Measurements from ENCODE around the gene GPR132. TPM values are rescaled to one million over a fixed set of nuclear protein-coding genes. Genes with fewer than 3 reads are reported as not detected.
A peak's percentile ranks its signal among the peaks of the same experiment; 100 is the strongest.

The GPR132 gene
- polyA plus RNA-seq, 1 donor from 2014 or later, result not detected

DNA sequence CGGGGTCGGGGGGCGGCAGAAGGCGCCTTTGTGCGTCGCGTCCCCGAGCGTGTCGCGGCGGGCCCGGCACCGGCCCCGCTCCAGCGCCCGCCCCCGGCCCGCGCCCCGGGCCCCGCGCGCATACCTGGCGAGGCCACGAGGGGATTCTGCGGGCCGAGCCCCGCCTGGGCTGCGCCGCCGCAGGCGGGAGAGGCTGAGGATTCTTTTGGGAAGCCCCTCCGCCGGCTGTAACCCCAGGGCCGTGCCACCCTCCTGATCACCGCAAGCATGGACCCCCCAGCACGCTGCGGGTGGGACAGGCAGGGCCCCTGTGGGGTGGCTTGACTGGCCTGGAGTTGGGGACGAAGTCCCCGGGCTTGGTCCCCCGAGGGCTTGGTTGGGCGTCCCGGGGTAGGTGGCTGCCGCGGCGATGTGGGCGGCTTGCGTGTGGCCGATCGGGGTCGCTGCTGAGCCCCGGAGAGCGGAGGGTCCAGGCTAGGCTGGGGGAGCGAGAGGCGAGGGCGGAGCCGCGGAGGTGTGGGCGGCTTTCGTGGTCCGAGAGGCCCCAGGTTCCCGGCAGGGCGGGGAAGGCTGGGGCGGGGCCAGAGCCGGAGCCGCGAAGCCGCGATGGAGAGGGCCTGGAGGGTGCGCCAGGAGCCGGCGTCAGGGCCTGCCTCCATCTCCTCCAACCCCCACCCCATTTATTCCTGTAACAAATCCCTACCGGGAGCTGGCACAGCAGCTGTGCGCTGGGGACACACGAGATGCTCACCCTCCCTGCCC is 28.4 kb upstream of the GPR132 start:
- H3K79me2 ChIP-seq (replicated peaks; ENCODE audit: insufficient read depth, low read length), result no peaks in the 10 kb centered on the region
- H3K9ac ChIP-seq (ENCODE audit: low read length), result peak overlapping the region; percentile 56
- H3F3A ChIP-seq (ENCODE audit: insufficient read depth, low read length, poor library complexity, severe bottlenecking), result no peaks in the 10 kb centered on the region
- peak overlapping the region; percentile 64 for H3K4me3 ChIP-seq (ENCODE audit: low read length)
- H3K36me3 ChIP-seq (ENCODE audit: insufficient read depth, low read length), result no peaks in the 10 kb centered on the region
- H2AFZ ChIP-seq (ENCODE audit: low read depth, low read length), result no peak overlapping the region
- peaks cover 30% of the 10 kb centered on the region for H3K27me3 ChIP-seq (ENCODE audit: insufficient read depth, low read depth, low read length)
- no peaks in the 10 kb centered on the region for H3K9me2 ChIP-seq (ENCODE audit: insufficient read depth, low read length)
- H3K9me3 ChIP-seq (ENCODE audit: low read length), result no peaks in the 10 kb centered on the region
- no peaks in the 10 kb centered on the region for H4K20me1 ChIP-seq (ENCODE audit: insufficient read depth)
- H3K27ac ChIP-seq (ENCODE audit: low read length), result no peak overlapping the region
- H3K4me2 ChIP-seq (ENCODE audit: low read length), result no peak overlapping the region
- TF ChIP-seq, protein P1, sequence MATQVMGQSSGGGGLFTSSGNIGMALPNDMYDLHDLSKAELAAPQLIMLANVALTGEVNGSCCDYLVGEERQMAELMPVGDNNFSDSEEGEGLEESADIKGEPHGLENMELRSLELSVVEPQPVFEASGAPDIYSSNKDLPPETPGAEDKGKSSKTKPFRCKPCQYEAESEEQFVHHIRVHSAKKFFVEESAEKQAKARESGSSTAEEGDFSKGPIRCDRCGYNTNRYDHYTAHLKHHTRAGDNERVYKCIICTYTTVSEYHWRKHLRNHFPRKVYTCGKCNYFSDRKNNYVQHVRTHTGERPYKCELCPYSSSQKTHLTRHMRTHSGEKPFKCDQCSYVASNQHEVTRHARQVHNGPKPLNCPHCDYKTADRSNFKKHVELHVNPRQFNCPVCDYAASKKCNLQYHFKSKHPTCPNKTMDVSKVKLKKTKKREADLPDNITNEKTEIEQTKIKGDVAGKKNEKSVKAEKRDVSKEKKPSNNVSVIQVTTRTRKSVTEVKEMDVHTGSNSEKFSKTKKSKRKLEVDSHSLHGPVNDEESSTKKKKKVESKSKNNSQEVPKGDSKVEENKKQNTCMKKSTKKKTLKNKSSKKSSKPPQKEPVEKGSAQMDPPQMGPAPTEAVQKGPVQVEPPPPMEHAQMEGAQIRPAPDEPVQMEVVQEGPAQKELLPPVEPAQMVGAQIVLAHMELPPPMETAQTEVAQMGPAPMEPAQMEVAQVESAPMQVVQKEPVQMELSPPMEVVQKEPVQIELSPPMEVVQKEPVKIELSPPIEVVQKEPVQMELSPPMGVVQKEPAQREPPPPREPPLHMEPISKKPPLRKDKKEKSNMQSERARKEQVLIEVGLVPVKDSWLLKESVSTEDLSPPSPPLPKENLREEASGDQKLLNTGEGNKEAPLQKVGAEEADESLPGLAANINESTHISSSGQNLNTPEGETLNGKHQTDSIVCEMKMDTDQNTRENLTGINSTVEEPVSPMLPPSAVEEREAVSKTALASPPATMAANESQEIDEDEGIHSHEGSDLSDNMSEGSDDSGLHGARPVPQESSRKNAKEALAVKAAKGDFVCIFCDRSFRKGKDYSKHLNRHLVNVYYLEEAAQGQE (IDR thresholded peaks at IDR 0.05; ENCODE audit: borderline replicate concordance), result no peak
- TF ChIP-seq SMC3 (conservative IDR thresholded peaks at IDR 0.05; ENCODE audit: poor library complexity) (no peak), TAF1 (IDR thresholded peaks at IDR 0.05; ENCODE audit: low read depth) (no peak), CTCF (IDR thresholded peaks at IDR 0.05; ENCODE audit: poor library complexity, severe bottlenecking) (peak; percentile 59)

DNA sequence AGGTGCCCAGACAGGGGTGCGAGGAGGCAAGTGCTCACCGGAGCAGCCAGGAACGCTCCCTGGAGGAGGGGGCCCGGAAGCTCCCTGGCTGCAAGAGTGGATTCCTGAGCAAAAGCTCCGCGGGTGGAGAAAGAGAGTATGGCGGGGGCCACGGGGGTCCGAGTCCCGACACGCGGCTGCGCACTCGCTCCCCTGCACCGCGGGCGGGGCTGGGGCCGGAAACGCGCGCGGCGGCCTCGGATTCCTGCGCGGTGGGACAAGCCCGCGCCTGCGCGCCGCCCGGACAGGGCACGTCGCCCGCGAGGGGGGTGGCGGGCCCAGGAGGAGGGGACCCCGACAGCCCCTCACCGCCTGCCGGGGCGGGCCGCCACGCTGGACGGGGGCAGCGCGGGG is 27.8 kb upstream of the GPR132 start:
- Histone ChIP-seq H3F3A (ENCODE audit: insufficient read depth, low read length, poor library complexity, severe bottlenecking) (no peaks in the 10 kb centered on the region), H3K27ac (ENCODE audit: low read length) (no peak overlapping the region), H3K9me2 (ENCODE audit: insufficient read depth, low read length) (no peaks in the 10 kb centered on the region), H3K4me2 (ENCODE audit: low read length) (no peak overlapping the region), H3K27me3 (ENCODE audit: insufficient read depth, low read depth, low read length) (peaks cover 35% of the 10 kb centered on the region), H3K79me2 (replicated peaks; ENCODE audit: insufficient read depth, low read length) (no peaks in the 10 kb centered on the region), H4K20me1 (ENCODE audit: insufficient read depth) (no peaks in the 10 kb centered on the region), H3K36me3 (ENCODE audit: insufficient read depth, low read length) (no peaks in the 10 kb centered on the region), H2AFZ (ENCODE audit: low read depth, low read length) (no peak overlapping the region), H3K9ac (ENCODE audit: low read length) (no peak overlapping the region), H3K4me3 (ENCODE audit: low read length) (peak overlapping the region; percentile 43), H3K9me3 (ENCODE audit: low read length) (no peaks in the 10 kb centered on the region)
- no peak for TF ChIP-seq CTCF (IDR thresholded peaks at IDR 0.05; ENCODE audit: poor library complexity, severe bottlenecking)
